H1 (cell line): ENCODE measurements around the gene KLK8. TPM values are rescaled to one million over a fixed set of nuclear protein-coding genes. Genes with fewer than 3 reads are reported as not detected.

ENCODE experiments used
- polyA plus RNA-seq, 7 experiments: library from polyadenylated mRNA; depleted of rRNA in 3 of 7; stranded (reverse) in 5 of 7; unstranded in 2 of 7; fragments of >200 nt in 5 of 7; fragments of 200-250 nt in 2 of 7; gene quantifications; 1 replicate in 5 of 7; 2 replicates in 1 of 7; 4 replicates in 1 of 7; pipeline versions ENCODE4 v1.2.1 to v1.2.3, GENCODE V29; 2011 to 2013; ENCODE audit warnings: missing spikeins in 2 of 7, mixed read lengths in 2 of 7
- total RNA-seq: library from RNA; stranded (reverse); fragmentation: NEBNext Ultra II Directional; extraction: Animal tissue kit (Norgen Biotek cat#: 25700); gene quantifications from 2 replicates; pipeline ENCODE4 v1.2.1, GENCODE V29; 2021

KLK8 gene
- total and polyA plus RNA-seq, 2 of the 8 experiments (the other 6 are each of a cell fraction or from before 2014, with no cell fraction given), result 2.9 to 3.6 TPM

Other genes starting within 250 kb of the KLK8 start
- not detected in 2 replicates for gene GPR32, start 231.1 kb downstream of the KLK8 start, total RNA-seq
- not detected in 2 replicates for gene GPR32, start 231.1 kb downstream of the KLK8 start, polyA plus RNA-seq (2011; rRNA removed)
- gene ACP4, start 211.2 kb downstream of the KLK8 start, total RNA-seq, result not detected in 2 replicates
- gene ACP4, start 211.2 kb downstream of the KLK8 start, polyA plus RNA-seq (2011; rRNA removed), result not detected in 2 replicates
- 3.4 and 4.8 TPM in 2 replicates for gene KLK1, start 177.8 kb downstream of the KLK8 start, total RNA-seq
- gene KLK1, start 177.8 kb downstream of the KLK8 start, polyA plus RNA-seq (2011; rRNA removed), result 4.0 and 5.8 TPM in 2 replicates
- gene KLK15, start 168.0 kb downstream of the KLK8 start, total RNA-seq, result not detected in 2 replicates
- gene KLK15, start 168.0 kb downstream of the KLK8 start, polyA plus RNA-seq (2011; rRNA removed), result not detected in 2 replicates
- not detected in 2 replicates for gene KLK3, start 146.7 kb downstream of the KLK8 start, total RNA-seq
- 0.08 and 0.25 TPM in 2 replicates for gene KLK3, start 146.7 kb downstream of the KLK8 start, polyA plus RNA-seq (2011; rRNA removed)
- gene KLK2, start 128.2 kb downstream of the KLK8 start, total RNA-seq, result not detected in 2 replicates
- 0.20 and 0.36 TPM in 2 replicates for gene KLK2, start 128.2 kb downstream of the KLK8 start, polyA plus RNA-seq (2011; rRNA removed)
- gene KLK4, start 90.2 kb downstream of the KLK8 start, total RNA-seq, result 1.3 TPM in 1 of 2 replicates, not detected in the other
- 0.44 and 6.8 TPM in 2 replicates for gene KLK4, start 90.2 kb downstream of the KLK8 start, polyA plus RNA-seq (2011; rRNA removed)
- gene KLK5, start 48.6 kb downstream of the KLK8 start, total RNA-seq, result 0.55 and 0.76 TPM in 2 replicates
- 1.7 and 2.0 TPM in 2 replicates for gene KLK5, start 48.6 kb downstream of the KLK8 start, polyA plus RNA-seq (2011; rRNA removed)
- 0.55 and 0.69 TPM in 2 replicates for gene KLK6, start 32.0 kb downstream of the KLK8 start, total RNA-seq
- 2.6 and 3.2 TPM in 2 replicates for gene KLK6, start 32.0 kb downstream of the KLK8 start, polyA plus RNA-seq (2011; rRNA removed)
- 0.55 and 0.73 TPM in 2 replicates for gene KLK7, start 17.7 kb downstream of the KLK8 start, total RNA-seq
- 1.4 and 2.1 TPM in 2 replicates for gene KLK7, start 17.7 kb downstream of the KLK8 start, polyA plus RNA-seq (2011; rRNA removed)
- 4.5 and 4.8 TPM in 2 replicates for gene KLK10, start 18.1 kb upstream of the KLK8 start, total RNA-seq
- 9.7 and 12.4 TPM in 2 replicates for gene KLK10, start 18.1 kb upstream of the KLK8 start, polyA plus RNA-seq (2011; rRNA removed)
- not detected in 2 replicates for gene KLK11, start 25.0 kb upstream of the KLK8 start, total RNA-seq
- 0.38 and 0.45 TPM in 2 replicates for gene KLK11, start 25.0 kb upstream of the KLK8 start, polyA plus RNA-seq (2011; rRNA removed)
- gene KLK12, start 33.4 kb upstream of the KLK8 start, total RNA-seq, result not detected in 2 replicates
- gene KLK12, start 33.4 kb upstream of the KLK8 start, polyA plus RNA-seq (2011; rRNA removed), result 0.24 TPM in 1 of 2 replicates, not detected in the other
- gene KLK13, start 63.5 kb upstream of the KLK8 start, total RNA-seq, result 4.2 and 5.0 TPM in 2 replicates
- gene KLK13, start 63.5 kb upstream of the KLK8 start, polyA plus RNA-seq (2011; rRNA removed), result 4.5 and 4.6 TPM in 2 replicates
- 0.40 and 1.2 TPM in 2 replicates for gene KLK14, start 81.3 kb upstream of the KLK8 start, total RNA-seq
- gene KLK14, start 81.3 kb upstream of the KLK8 start, polyA plus RNA-seq (2011; rRNA removed), result 0.09 and 0.22 TPM in 2 replicates
- gene CTU1, start 106.8 kb upstream of the KLK8 start, total RNA-seq, result 7.2 and 8.1 TPM in 2 replicates
- 4.6 and 6.6 TPM in 2 replicates for gene CTU1, start 106.8 kb upstream of the KLK8 start, polyA plus RNA-seq (2011; rRNA removed)
- not detected in 2 replicates for gene SIGLEC9, start 123.3 kb upstream of the KLK8 start, total RNA-seq
- gene SIGLEC9, start 123.3 kb upstream of the KLK8 start, polyA plus RNA-seq (2011; rRNA removed), result 0.05 TPM in 1 of 2 replicates, not detected in the other
- not detected in 2 replicates for gene SIGLEC7, start 140.7 kb upstream of the KLK8 start, total RNA-seq
- not detected in 2 replicates for gene SIGLEC7, start 140.7 kb upstream of the KLK8 start, polyA plus RNA-seq (2011; rRNA removed)
- not detected in 2 replicates for gene CD33, start 223.5 kb upstream of the KLK8 start, total RNA-seq
- 0.06 and 0.11 TPM in 2 replicates for gene CD33, start 223.5 kb upstream of the KLK8 start, polyA plus RNA-seq (2011; rRNA removed)
- not detected in 2 replicates for gene SIGLECL1, start 249.5 kb upstream of the KLK8 start, total RNA-seq
- not detected in 2 replicates for gene SIGLECL1, start 249.5 kb upstream of the KLK8 start, polyA plus RNA-seq (2011; rRNA removed)